Sigmoid colon (tissue), 7 donors: ENCODE measurements around the gene SLC6A6. TPM values are rescaled to one million over a fixed set of nuclear protein-coding genes. Genes with fewer than 3 reads are reported as not detected.

Experiments used
- DNase-seq: peaks from one replicate; pipeline ENCODE4 v3.0.0-alpha.2; 2019
- H3K27ac ChIP-seq, 4 donors: fragments of 200-600 bp; sonication (generic); one replicate each; pipeline ENCODE4 v1.5.1; 2016 to 2019; ENCODE audit warnings: mild to moderate bottlenecking in 1 of 4
- H3K27me3 ChIP-seq, 3 donors: fragments of 200-600 bp; sonication (generic); one replicate each; pipeline ENCODE4 v1.5.1; 2019; ENCODE audit warnings: mild to moderate bottlenecking in 1 of 3
- H3K36me3 ChIP-seq, 4 donors: fragments of 200-600 bp; sonication (generic); one replicate each; pipeline ENCODE4 v1.5.1; 2016 to 2019
- H3K4me1 ChIP-seq, 4 donors: fragments of 200-600 bp; sonication (generic); one replicate each; pipeline ENCODE4 v1.5.1; 2017 to 2019
- H3K4me3 ChIP-seq, 4 donors: fragments of 200-600 bp; sonication (generic); one replicate each; pipeline ENCODE4 v1.5.1; 2017 to 2019; ENCODE audit warnings: mild to moderate bottlenecking in 2 of 4, moderate library complexity in 1 of 4
- H3K9me3 ChIP-seq, 4 donors: fragments of 200-600 bp in 3 of 4; sonication (generic) in 3 of 4; one replicate each; pipeline versions ENCODE4 v1.5.1 to v1.6.1; 2013 to 2019
- CTCF ChIP-seq, 4 experiments: fragments of 450-650 bp in 3 of 4; fragments of 200-600 bp in 1 of 4; IDR thresholded peaks; one replicate each; pipeline ENCODE4 v1.5.1; 2016 to 2019; ENCODE audit warnings: antibody characterized with exemption in 4 of 4, mild to moderate bottlenecking in 3 of 4, moderate library complexity in 2 of 4
- EP300 ChIP-seq, 4 donors: sonication (generic); formaldehyde crosslinking; IDR thresholded peaks; one replicate each; pipeline ENCODE4 v1.6.1; 2017; ENCODE audit warnings: antibody characterized with exemption in 4 of 4
- POLR2A ChIP-seq, 2 donors: fragments of 450-650 bp; IDR thresholded peaks; one replicate each; pipeline ENCODE4 v1.6.1; 2016; ENCODE audit warnings: antibody characterized with exemption in 2 of 2, mild to moderate bottlenecking in 2 of 2, moderate library complexity in 2 of 2
- POLR2AphosphoS5 ChIP-seq, 4 donors: sonication (generic); formaldehyde crosslinking; IDR thresholded peaks; one replicate each; pipeline ENCODE4 v1.6.1; 2017; ENCODE audit warnings: antibody characterized with exemption in 4 of 4
- WGBS, 2 donors: extraction: QIAGEN DNeasy Blood & Tissue Kit; methylation state at CpG; one replicate each; pipeline ENCODE4 v1.1.7; 2013; 5-methylcytosine and 5-hydroxymethylcytosine counted together
- intact Hi-C: fragments of 100-400 bp; cut with DNase I; formaldehyde crosslinking; loops from one replicate; pipeline ENCODE4 v1.15.1; 2023
- polyA plus RNA-seq, 3 donors: library from polyadenylated mRNA; stranded (reverse); fragments of 200-250 nt; gene quantifications; one replicate each; pipeline ENCODE4 v1.2.3, GENCODE V29; 2013
- total RNA-seq, 4 donors: library from RNA; depleted of rRNA; stranded (reverse); fragments of >200 nt; gene quantifications; one replicate each; pipeline ENCODE4 v1.1.0, GENCODE V29; 2016
- donor health status: healthy with polysubstance abuse.
- donor health status: Bipolar disorder and iron deficiency.
- donor health status: healthy.

Gene SLC6A6
- total and polyA plus RNA-seq, 7 donors, result 2.3 to 19.1 (median 8.4) TPM

- DNase-seq, result no peak
- Histone ChIP-seq H3K4me1 (peaks cover 0 to 13% (median 0%) of the 10 kb centered on the region in 4 donors), H3K4me3 (no peak overlapping the region), H3K9me3 (no peaks in the 10 kb centered on the region), H3K27me3 (no peaks in the 10 kb centered on the region), H3K36me3 (peaks cover 0 to 15% (median 2%) of the 10 kb centered on the region in 4 donors), H3K27ac (no peak overlapping the region)
- TF ChIP-seq CTCF (IDR thresholded peaks at IDR 0.05), result no peak
- TF ChIP-seq POLR2A (IDR thresholded peaks at IDR 0.05), result no peak
- no peak for TF ChIP-seq EP300 (IDR thresholded peaks at IDR 0.05)
- no peak for TF ChIP-seq POLR2AphosphoS5 (IDR thresholded peaks at IDR 0.05)
- intact Hi-C loops, result no loop called here
- WGBS, 2 donors, result 95 to 96% methylated on average over 13 of the region's 13 CpGs
Measured at GRCh38 chr3:14481646-14482036, 79.2 kb downstream of the SLC6A6 start.

- intact Hi-C loops, result no loop called here
- H3K36me3 ChIP-seq, result peaks cover 0 to 13% (median 2%) of the 10 kb centered on the region in 4 donors
- no peak overlapping the region for H3K27ac ChIP-seq
- TF ChIP-seq POLR2A (IDR thresholded peaks at IDR 0.05) (no peak), POLR2AphosphoS5 (IDR thresholded peaks at IDR 0.05) (no peak), EP300 (IDR thresholded peaks at IDR 0.05) (no peak), CTCF (IDR thresholded peaks at IDR 0.05) (no peak)
- no peaks in the 10 kb centered on the region for H3K27me3 ChIP-seq
- no peak overlapping the region for H3K4me3 ChIP-seq
- WGBS, 2 donors, result 85 to 95% methylated on average over 2 of the region's 2 CpGs
- H3K4me1 ChIP-seq, result peaks cover 0 to 13% (median 0%) of the 10 kb centered on the region in 4 donors
- DNase-seq, result no peak
- H3K9me3 ChIP-seq, result no peaks in the 10 kb centered on the region
Measured at GRCh38 chr3:14482271-14482721, 79.9 kb downstream of the SLC6A6 start.

GRCh38 chr3:14483286-14483685, 80.9 kb downstream of the SLC6A6 start:
- no peak for DNase-seq
- Histone ChIP-seq H3K4me1 (peaks cover 0 to 13% (median 0%) of the 10 kb centered on the region in 4 donors), H3K4me3 (no peak overlapping the region), H3K9me3 (no peaks in the 10 kb centered on the region), H3K27me3 (no peaks in the 10 kb centered on the region), H3K27ac (no peak overlapping the region), H3K36me3 (peaks cover 0 to 10% (median 2%) of the 10 kb centered on the region in 4 donors)
- WGBS, 2 donors, result 95 to 98% methylated on average over 1 of the region's 1 CpG
- intact Hi-C loops, result no loop called here
- TF ChIP-seq POLR2A (IDR thresholded peaks at IDR 0.05) (no peak), CTCF (IDR thresholded peaks at IDR 0.05) (no peak), EP300 (IDR thresholded peaks at IDR 0.05) (no peak), POLR2AphosphoS5 (IDR thresholded peaks at IDR 0.05) (no peak)

GRCh38 chr3:14484741-14485140, 82.3 kb downstream of the SLC6A6 start:
- Histone ChIP-seq H3K4me3 (no peak overlapping the region), H3K9me3 (no peaks in the 10 kb centered on the region), H3K4me1 (peaks cover 0 to 13% (median 0%) of the 10 kb centered on the region in 4 donors), H3K27me3 (no peaks in the 10 kb centered on the region), H3K27ac (no peak overlapping the region), H3K36me3 (peaks cover 0 to 4% (median 0%) of the 10 kb centered on the region in 4 donors)
- DNase-seq, result no peak
- intact Hi-C loops, result no loop called here
- 90 to 92% methylated on average over 17 of the region's 17 CpGs for WGBS, 2 donors
- TF ChIP-seq POLR2A (IDR thresholded peaks at IDR 0.05), result no peak
- TF ChIP-seq EP300 (IDR thresholded peaks at IDR 0.05), result no peak
- TF ChIP-seq CTCF (IDR thresholded peaks at IDR 0.05), result no peak
- TF ChIP-seq POLR2AphosphoS5 (IDR thresholded peaks at IDR 0.05), result no peak

- no peak for DNase-seq
- Histone ChIP-seq H3K27me3 (no peaks in the 10 kb centered on the region), H3K27ac (no peak overlapping the region), H3K36me3 (no peaks in the 10 kb centered on the region), H3K9me3 (no peaks in the 10 kb centered on the region), H3K4me3 (no peak overlapping the region), H3K4me1 (peaks cover 0 to 13% (median 0%) of the 10 kb centered on the region in 4 donors)
- WGBS, 2 donors, result 87 to 91% methylated on average over 3 of the region's 3 CpGs
- intact Hi-C loops, result no loop called here
- TF ChIP-seq EP300 (IDR thresholded peaks at IDR 0.05), result no peak
- no peak for TF ChIP-seq POLR2A (IDR thresholded peaks at IDR 0.05)
- TF ChIP-seq CTCF (IDR thresholded peaks at IDR 0.05), result no peak
- TF ChIP-seq POLR2AphosphoS5 (IDR thresholded peaks at IDR 0.05), result no peak
Measured at GRCh38 chr3:14485981-14486380, 83.6 kb downstream of the SLC6A6 start.
